ACC112 (cell line): ENCODE results near the gene EAF2.
A peak's percentile ranks its signal among the peaks of the same experiment; 100 is the strongest.

Experiments used
- H2AFZ ChIP-seq: fragments of 200-600 bp; sonication (generic); one replicate; pipeline ENCODE4 v1.6.0; 2017; ENCODE audit warnings: antibody characterized with exemption, low read length; ENCODE audit not compliant: unreplicated experiment
- H3K27ac ChIP-seq: fragments of 200-600 bp; sonication (generic); 2 replicates; pipeline ENCODE4 v1.5.1; 2014; ENCODE audit warnings: low read depth, mild to moderate bottlenecking, antibody characterized with exemption, low read length, moderate library complexity
- H3K27me3 ChIP-seq: fragments of 200-600 bp; sonication (generic); 2 replicates; pipeline ENCODE4 v1.6.1; 2014; ENCODE audit warnings: mild to moderate bottlenecking, antibody characterized with exemption, low read length, moderate library complexity, mixed read lengths; ENCODE audit not compliant: insufficient read depth
- H3K36me3 ChIP-seq: fragments of 200-600 bp; sonication (generic); 2 replicates; pipeline ENCODE4 v1.6.1; 2016; ENCODE audit warnings: mild to moderate bottlenecking, antibody characterized with exemption, low read length, moderate library complexity, mixed read lengths; ENCODE audit not compliant: insufficient read depth
- H3K4me1 ChIP-seq: fragments of 200-600 bp; sonication (generic); one replicate; pipeline ENCODE4 v1.6.1; 2016; ENCODE audit warnings: low read length, mixed read lengths; ENCODE audit not compliant: insufficient read depth, unreplicated experiment, control insufficient read depth
- H3K4me3 ChIP-seq: fragments of 200-600 bp; sonication (generic); 2 replicates; pipeline ENCODE4 v1.5.1; 2014; ENCODE audit warnings: mild to moderate bottlenecking, low read depth, low read length
- H3K79me2 ChIP-seq: fragments of 200-600 bp; sonication (generic); one replicate; pipeline ENCODE4 v1.6.0; 2016; ENCODE audit warnings: low read length; ENCODE audit not compliant: control insufficient read depth, unreplicated experiment, insufficient read depth

Gene EAF2

DNA sequence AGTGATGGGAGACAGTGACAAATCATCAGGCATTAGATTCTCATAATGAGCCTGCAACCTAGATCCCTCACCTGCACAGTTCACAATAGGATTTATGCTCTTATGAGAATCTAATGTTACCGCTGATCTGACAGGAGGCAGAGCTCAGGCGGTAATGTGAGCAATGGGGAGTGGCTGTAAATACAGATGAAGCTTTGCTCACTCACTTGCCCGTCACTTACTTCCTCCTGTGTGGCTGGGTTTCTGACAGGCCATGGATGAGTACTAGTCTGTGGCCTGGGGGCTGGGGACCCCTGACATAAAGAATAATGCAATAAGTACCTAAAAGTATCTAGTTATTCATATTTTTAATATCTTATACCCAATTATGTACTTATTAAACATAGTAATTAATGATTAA lies 15.8 kb upstream of the EAF2 start:
- Histone ChIP-seq H3K36me3 (peaks cover 45% of the 10 kb centered on the region), H3K27me3 (no peaks in the 10 kb centered on the region)

DNA sequence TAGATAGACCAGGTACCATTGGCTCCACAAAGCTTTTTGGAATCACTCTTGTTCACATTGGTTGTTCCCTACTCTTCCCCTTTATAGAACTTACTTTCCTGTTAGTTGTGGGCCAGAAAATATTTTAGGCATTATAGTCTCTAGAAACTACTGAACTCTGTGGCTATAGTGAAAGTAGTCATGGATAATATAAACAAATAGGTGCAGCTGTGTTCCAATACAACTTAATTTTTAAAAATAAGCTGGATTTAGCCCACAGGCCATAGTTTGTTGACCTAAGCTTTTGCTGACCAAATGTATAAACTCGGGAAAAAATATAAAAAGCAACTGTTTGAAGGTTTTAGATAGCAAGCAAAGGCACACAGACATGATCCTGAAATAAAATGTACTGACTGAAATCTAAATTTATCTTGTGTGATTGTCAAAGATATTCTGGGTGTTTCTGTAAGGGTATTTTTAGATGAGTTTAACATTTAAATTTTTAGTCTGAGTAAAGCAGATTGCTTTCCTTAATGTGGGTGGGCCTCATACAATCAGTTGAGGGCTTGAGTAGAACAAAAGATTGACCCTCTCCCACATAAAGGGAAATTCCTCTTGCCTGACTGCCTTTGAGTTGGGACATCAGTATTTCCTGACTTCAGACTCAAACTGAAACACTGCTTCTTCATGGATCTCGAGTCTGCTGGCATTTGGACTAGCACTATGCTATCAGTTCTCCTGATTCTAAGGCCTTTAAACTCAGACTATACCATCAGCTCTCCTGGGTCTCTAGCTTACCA lies 13.4 kb upstream of the EAF2 start:
- no peak overlapping the region for H3K4me3 ChIP-seq

More for the DNA sequence above, 15.8 kb upstream of the EAF2 start:
- H3K79me2 ChIP-seq, result peaks cover 2% of the 10 kb centered on the region
- no peak overlapping the region for H3K4me3 ChIP-seq
- H2AFZ ChIP-seq, result no peak overlapping the region
- H3K4me1 ChIP-seq, result no peaks in the 10 kb centered on the region
- H3K27ac ChIP-seq, result no peak overlapping the region

DNA sequence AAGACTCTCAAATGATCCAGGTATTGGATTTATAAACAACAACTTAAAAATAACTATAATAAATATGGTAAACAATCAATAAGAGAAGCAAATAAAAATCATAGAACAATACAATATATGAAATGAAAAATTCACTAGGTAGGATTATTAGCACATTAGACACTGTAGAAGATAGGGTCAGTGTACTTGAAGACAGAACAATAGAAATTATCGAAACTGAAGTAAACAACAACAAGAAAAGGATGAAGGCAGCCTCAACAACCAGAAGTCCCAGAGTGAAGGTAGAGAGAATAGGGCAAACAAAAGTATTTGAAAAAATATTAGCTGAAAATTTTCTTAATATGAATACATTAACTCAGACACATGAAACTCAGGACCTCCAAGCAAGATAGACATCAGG lies 12.0 kb upstream of the EAF2 start:
- Histone ChIP-seq H2AFZ (no peak overlapping the region), H3K27me3 (no peaks in the 10 kb centered on the region), H3K36me3 (peaks cover 71% of the 10 kb centered on the region), H3K4me1 (no peaks in the 10 kb centered on the region), H3K79me2 (peaks cover 2% of the 10 kb centered on the region), H3K27ac (no peak overlapping the region), H3K4me3 (no peak overlapping the region)

More for the DNA sequence above, 13.4 kb upstream of the EAF2 start:
- Histone ChIP-seq H3K36me3 (peaks cover 67% of the 10 kb centered on the region), H3K79me2 (peaks cover 2% of the 10 kb centered on the region), H3K4me1 (no peaks in the 10 kb centered on the region), H3K27ac (peak overlapping the region; percentile 26), H2AFZ (no peak overlapping the region), H3K27me3 (no peaks in the 10 kb centered on the region)

DNA sequence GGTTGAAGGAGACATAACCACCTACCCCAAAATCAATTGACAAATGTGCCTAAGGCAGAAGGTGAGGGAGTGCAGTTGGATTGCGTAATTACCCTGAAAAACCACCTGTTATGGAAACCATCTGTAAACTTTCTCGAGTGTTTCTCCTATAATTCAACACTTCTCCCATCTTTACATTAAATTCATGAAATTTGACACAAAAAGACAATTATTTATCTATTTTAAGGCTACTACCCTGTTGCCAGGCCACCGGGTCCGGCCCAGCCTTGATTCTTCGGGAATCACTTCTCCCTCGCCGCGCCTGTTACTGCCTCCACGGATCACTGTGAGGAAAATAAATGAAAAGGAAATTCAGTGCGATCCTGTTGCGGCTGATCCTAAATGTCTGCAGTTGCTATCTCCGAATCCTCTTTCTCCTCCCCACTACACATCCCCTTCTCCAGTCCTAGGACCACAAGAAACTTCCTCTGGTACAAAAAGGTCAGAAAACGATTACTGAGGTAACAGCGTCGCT lies 795 bp upstream of the EAF2 start:
- Histone ChIP-seq H3K4me1 (peaks cover 12% of the 10 kb centered on the region), H3K27me3 (peaks cover 5% of the 10 kb centered on the region; the same call in 1 of the 2 replicates), H2AFZ (peak overlapping the region; percentile 97), H3K36me3 (peaks cover 8% of the 10 kb centered on the region), H3K4me3 (peak overlapping the region; percentile 94), H3K27ac (peak overlapping the region; percentile 21; the same call in 1 of the 2 replicates), H3K79me2 (peaks cover 20% of the 10 kb centered on the region)

DNA sequence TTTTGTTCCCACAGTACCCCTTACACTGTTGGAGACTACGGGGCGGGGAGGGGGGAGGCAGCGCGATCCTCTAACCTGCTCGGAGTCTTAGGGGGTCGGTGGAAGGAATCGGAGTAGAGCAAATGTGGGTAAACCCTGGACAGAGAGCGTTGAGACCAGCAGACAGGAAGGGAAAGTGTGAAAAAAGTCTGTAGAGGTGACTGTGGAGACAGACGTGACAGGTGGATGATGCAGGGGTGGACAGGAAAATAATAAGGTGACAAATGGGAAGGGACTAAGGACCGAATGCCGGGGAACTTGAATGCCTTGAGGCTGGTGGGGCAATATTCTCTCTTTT lies 424 bp downstream of the EAF2 start:
- peak overlapping the region; percentile 97 for H2AFZ ChIP-seq
- H3K36me3 ChIP-seq, result peaks cover 8% of the 10 kb centered on the region
- H3K4me1 ChIP-seq, result peaks cover 12% of the 10 kb centered on the region
- H3K4me3 ChIP-seq, result peak overlapping the region; percentile 94
- H3K27ac ChIP-seq, result no peak overlapping the region
- H3K79me2 ChIP-seq, result peaks cover 20% of the 10 kb centered on the region
- peaks cover 5% of the 10 kb centered on the region; the same call in 1 of the 2 replicates for H3K27me3 ChIP-seq

DNA sequence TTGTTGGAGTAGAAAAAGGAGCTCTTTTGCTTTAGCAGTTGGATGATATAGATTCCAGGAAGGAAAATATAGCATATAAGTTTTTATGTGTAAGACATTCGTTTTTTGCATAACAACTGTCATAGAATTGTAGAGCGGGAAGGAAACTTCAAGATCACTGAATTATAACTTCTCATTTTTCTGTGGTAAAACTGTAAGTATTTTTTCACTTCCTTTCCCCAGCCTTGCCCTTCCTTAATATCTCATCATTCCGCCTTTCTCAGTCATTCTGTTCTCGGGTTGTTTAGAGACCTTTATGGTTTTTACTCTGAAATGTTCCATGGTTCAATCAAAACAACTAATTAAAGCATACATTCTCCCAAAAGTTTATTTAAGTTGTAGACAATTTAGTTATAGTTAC lies 1.1 kb downstream of the EAF2 start:
- peaks cover 8% of the 10 kb centered on the region for H3K36me3 ChIP-seq
- no peak overlapping the region for H2AFZ ChIP-seq
- peaks cover 20% of the 10 kb centered on the region for H3K79me2 ChIP-seq
- peak overlapping the region; percentile 94; the same call in 1 of the 2 replicates for H3K4me3 ChIP-seq
- H3K4me1 ChIP-seq, result peaks cover 12% of the 10 kb centered on the region
- no peak overlapping the region for H3K27ac ChIP-seq
- peaks cover 5% of the 10 kb centered on the region; the same call in 1 of the 2 replicates for H3K27me3 ChIP-seq

DNA sequence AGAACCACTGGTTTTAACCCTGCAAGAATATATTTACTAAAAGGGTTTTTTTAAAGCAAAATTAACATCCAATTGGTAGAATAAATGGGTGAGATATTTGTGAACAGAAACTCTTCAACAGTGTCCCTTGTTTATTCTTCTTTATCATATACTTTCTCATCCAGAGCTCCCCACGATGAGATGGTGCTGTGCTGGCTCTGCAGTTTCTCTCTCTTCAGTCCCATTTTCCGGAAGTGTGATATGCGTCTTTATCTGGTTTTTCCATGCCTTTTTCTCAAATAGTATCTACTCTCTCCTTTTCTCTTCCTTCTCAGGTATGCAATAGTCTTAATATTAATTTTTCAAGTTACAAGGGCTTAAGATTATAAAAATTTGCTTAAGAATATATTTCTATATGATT lies 1.5 kb downstream of the EAF2 start:
- H3K27me3 ChIP-seq, result peaks cover 5% of the 10 kb centered on the region; the same call in 1 of the 2 replicates
- H2AFZ ChIP-seq, result no peak overlapping the region
- H3K4me3 ChIP-seq, result no peak overlapping the region
- H3K4me1 ChIP-seq, result peaks cover 12% of the 10 kb centered on the region
- peaks cover 20% of the 10 kb centered on the region for H3K79me2 ChIP-seq
- peaks cover 8% of the 10 kb centered on the region for H3K36me3 ChIP-seq
- no peak overlapping the region for H3K27ac ChIP-seq

DNA sequence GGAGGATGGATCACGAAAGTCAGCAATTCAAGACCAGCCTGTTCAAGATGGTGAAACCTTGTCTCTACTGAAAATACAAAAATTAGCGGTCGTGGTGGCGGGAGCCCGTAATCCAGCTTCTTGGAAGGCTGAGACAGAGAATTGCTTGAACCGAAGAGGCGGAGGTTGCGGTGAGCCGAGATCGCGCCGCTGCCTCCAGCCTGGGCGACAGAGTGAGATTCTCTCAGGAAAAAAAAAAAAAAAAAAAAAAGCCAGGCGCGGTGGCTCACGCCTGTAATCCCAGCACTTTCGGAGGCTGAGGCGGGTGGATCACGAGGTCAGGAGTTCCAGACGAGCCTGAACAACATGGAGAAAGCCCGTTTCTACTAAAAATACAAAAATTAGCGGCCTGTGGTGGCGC lies 5.0 kb downstream of the EAF2 start:
- Histone ChIP-seq H3K4me1 (no peaks in the 10 kb centered on the region), H3K4me3 (no peak overlapping the region), H3K27me3 (peaks cover 5% of the 10 kb centered on the region; the same call in 1 of the 2 replicates), H3K27ac (no peak overlapping the region), H3K36me3 (no peaks in the 10 kb centered on the region), H3K79me2 (no peaks in the 10 kb centered on the region), H2AFZ (no peak overlapping the region)

DNA sequence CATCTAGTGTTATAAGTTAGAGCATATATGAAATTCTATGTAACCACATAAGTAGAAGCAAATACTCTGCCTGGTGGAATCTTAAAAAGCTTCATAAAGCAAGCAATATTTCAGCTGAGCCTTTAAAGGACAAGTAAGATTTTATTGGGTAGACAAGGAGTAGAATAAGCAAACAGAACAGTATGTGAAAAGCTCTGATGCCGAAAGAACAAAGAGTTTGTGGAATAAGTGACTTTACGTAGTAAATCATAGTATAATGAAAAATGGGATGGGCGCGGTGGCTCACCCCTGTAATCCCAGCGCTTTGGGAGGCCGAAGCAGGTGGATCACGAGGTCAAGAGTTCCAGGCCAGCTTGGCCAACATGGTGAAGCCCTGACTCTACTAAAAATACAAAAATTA lies 9.9 kb downstream of the EAF2 start:
- Histone ChIP-seq H3K27me3 (no peaks in the 10 kb centered on the region), H3K27ac (no peak overlapping the region), H3K79me2 (no peaks in the 10 kb centered on the region), H2AFZ (no peak overlapping the region), H3K4me3 (no peak overlapping the region), H3K36me3 (no peaks in the 10 kb centered on the region), H3K4me1 (no peaks in the 10 kb centered on the region)

DNA sequence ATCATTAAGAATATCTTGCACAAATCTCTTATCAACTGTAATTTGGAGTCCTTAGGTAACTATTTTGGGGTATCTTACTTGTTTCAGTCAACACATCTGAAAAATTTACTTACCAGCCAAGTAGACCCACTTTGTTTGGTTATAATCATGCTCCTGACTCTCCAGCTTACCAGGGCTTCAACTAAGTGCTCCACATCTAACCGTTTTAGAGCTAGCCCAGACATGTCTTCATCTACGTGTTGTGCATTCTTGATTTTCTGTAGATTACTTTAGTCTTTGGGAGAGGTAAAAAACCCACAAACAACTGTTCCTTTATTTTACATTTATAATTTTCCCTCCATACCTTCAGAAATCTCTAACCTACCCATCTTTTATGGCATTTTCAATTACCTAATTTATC lies 17.2 kb downstream of the EAF2 start:
- Histone ChIP-seq H3K4me3 (no peak overlapping the region), H3K27me3 (no peaks in the 10 kb centered on the region), H2AFZ (no peak overlapping the region), H3K4me1 (no peaks in the 10 kb centered on the region), H3K36me3 (no peaks in the 10 kb centered on the region), H3K79me2 (no peaks in the 10 kb centered on the region), H3K27ac (no peak overlapping the region)

DNA sequence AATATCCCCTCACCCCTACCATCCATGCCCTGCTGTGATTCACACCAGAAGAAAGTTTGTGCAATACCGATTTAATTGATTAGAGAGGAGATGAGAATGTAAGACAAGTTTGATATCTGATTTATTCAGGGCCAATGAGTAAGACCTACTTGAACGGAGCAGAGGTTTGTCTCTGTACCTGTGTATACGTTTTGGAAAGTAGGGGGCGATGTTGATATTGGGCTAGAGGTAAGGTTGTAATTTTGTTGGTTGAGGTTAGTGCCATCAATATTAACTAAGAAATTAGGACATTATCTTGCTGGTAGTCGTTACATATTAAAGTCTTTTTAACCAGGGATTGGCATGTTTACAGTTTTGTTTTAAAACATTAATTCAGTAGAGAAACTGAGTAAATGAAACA lies 20.5 kb downstream of the EAF2 start:
- Histone ChIP-seq H3K4me3 (no peak overlapping the region), H3K27me3 (no peaks in the 10 kb centered on the region), H3K79me2 (no peaks in the 10 kb centered on the region)

More for the DNA sequence above, 20.5 kb downstream of the EAF2 start:
- H3K4me1 ChIP-seq, result no peaks in the 10 kb centered on the region
- H3K36me3 ChIP-seq, result no peaks in the 10 kb centered on the region
- no peak overlapping the region for H3K27ac ChIP-seq
- H2AFZ ChIP-seq, result no peak overlapping the region
